ENCODE data around the gene TMEM221. TPM values are rescaled to one million over a fixed set of nuclear protein-coding genes. Genes with fewer than 3 reads are reported as not detected.

The TMEM221 gene
- total RNA-seq, 4 donors from 2014 or later, result 0.42 to 1.3 (median 0.61) TPM; not detected in 1

DNA sequence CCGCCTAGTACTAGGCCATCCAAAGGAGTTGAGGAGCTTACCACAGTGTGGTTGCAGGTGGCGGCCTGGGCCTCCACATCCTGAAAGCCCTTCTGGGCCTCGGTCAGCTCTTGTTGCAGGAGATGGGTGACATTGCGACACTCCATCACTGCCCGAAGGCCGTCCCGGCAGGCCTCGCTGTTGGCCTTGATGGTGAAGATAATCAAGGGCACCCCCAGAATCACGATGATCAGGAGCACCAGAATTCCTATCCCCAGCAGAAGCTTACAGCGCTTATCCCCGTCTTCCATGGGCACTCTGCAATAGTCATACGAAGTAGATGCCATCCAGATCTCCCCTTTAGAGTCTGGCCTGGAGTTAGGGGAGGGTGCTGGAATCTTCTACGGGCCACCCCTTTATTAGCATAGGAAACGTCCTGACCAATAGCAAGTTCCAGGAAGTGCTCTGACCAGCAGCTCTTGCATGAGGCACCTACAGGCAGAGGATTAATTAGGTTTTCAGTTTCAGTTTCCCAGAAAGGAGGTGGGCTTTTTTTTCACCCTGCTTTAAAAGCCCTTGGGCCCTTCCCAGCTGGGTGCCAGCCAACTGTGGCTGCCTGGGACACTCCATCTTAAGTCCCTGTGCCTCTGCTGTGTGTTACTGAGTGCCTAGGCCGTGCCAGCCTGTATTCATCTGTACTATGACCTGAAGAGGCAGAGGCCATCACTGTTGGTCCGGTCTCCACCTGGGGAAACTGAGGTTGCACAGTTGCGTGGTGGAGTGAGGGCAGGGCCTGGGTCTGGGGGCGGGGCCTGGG is 43.0 kb downstream of the TMEM221 start, which contains the start of gene BST2:
TSS of gene BST2 (minus strand) at position 381 of the 796 bp plus-strand sequence. CDS start at position 326, 55 bp downstream.
- DNase-seq (ENCODE audit: low spot score in 2 of 2), result no peak
- WGBS, 2 donors, result 74 to 75% methylated on average over 18 of the region's 18 CpGs
- intact Hi-C loops (cut with DNase I; ENCODE audit: low total_unique reads), result no loop called here
- H3K4me3 ChIP-seq (ENCODE audit: low read depth, poor library complexity, severe bottlenecking), result no peak within 1 kb of the TSS
- TF ChIP-seq POLR2A (IDR thresholded peaks at IDR 0.05), result no peak
- TF ChIP-seq, protein P1, sequence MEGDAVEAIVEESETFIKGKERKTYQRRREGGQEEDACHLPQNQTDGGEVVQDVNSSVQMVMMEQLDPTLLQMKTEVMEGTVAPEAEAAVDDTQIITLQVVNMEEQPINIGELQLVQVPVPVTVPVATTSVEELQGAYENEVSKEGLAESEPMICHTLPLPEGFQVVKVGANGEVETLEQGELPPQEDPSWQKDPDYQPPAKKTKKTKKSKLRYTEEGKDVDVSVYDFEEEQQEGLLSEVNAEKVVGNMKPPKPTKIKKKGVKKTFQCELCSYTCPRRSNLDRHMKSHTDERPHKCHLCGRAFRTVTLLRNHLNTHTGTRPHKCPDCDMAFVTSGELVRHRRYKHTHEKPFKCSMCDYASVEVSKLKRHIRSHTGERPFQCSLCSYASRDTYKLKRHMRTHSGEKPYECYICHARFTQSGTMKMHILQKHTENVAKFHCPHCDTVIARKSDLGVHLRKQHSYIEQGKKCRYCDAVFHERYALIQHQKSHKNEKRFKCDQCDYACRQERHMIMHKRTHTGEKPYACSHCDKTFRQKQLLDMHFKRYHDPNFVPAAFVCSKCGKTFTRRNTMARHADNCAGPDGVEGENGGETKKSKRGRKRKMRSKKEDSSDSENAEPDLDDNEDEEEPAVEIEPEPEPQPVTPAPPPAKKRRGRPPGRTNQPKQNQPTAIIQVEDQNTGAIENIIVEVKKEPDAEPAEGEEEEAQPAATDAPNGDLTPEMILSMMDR (IDR thresholded peaks at IDR 0.05), result no peak

DNA sequence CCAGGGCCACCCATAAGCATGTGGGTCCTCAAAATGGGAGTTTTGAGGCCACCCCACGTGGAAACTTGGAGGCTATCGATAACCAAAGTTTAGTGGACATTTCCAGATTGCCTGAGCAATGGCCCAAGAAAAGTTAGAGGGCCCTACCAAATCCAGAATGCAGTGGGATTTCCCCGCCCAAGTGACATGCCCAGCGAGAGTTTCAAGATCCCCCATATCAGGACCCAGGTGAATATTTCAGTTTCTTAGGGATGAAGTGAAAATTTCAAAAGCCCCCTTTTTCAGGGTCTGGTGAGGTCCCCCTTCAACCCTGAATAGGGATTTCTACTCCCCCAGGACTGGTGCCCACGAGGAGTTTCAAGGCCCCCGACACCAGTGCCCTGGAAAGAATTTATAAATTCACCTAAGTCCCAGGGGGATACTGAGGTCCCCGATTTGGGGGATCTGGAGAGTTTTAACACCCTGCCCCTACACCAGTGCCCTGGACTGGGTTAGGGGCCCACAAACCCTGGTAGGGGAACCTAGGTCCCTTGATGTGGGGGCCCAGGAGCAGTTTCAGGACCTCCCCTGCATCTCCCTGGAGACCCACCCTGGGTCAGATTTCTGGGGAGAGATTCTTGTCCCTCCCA is 43.7 kb downstream of the TMEM221 start:
- WGBS, 2 donors, result 75 to 85% methylated on average over 7 of the region's 7 CpGs
- no peak for TF ChIP-seq POLR2A (IDR thresholded peaks at IDR 0.05)
- TF ChIP-seq, protein P1 (IDR thresholded peaks at IDR 0.05), result no peak
- DNase-seq (ENCODE audit: low spot score in 2 of 2), result no peak

DNA sequence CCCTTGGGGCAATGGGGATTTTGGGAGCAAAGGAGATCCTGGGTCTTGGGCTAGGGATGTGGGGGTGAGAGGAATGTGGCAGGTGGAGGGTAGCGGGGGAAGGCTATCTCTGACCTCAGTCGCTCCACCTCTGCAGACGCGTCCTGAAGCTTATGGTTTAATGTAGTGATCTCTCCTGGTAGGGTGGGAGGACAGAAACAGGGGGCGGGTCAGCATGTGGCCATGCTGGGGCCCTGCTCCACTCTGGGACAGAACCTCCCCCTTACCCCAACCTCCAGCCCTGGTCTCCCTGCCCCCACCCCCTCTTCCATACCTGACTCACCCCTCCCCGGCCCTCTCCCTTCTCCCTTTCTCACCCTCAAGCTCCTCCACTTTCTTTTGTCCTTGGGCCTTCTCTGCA is 44.5 kb downstream of the TMEM221 start:
- no peak for DNase-seq (ENCODE audit: low spot score in 2 of 2)
- 86 to 93% methylated on average over 6 of the region's 6 CpGs for WGBS, 2 donors
- no peak overlapping the region for H3K4me3 ChIP-seq (ENCODE audit: low read depth, poor library complexity, severe bottlenecking)
- intact Hi-C loops (cut with DNase I; ENCODE audit: low total_unique reads), result no loop called here
- TF ChIP-seq POLR2A (IDR thresholded peaks at IDR 0.05), result no peak
- TF ChIP-seq, protein P1 (IDR thresholded peaks at IDR 0.05), result no peak

More for the DNA sequence above, 43.7 kb downstream of the TMEM221 start:
- no peak overlapping the region for H3K4me3 ChIP-seq (ENCODE audit: low read depth, poor library complexity, severe bottlenecking)
- intact Hi-C loops (cut with DNase I; ENCODE audit: low total_unique reads), result no loop called here

DNA sequence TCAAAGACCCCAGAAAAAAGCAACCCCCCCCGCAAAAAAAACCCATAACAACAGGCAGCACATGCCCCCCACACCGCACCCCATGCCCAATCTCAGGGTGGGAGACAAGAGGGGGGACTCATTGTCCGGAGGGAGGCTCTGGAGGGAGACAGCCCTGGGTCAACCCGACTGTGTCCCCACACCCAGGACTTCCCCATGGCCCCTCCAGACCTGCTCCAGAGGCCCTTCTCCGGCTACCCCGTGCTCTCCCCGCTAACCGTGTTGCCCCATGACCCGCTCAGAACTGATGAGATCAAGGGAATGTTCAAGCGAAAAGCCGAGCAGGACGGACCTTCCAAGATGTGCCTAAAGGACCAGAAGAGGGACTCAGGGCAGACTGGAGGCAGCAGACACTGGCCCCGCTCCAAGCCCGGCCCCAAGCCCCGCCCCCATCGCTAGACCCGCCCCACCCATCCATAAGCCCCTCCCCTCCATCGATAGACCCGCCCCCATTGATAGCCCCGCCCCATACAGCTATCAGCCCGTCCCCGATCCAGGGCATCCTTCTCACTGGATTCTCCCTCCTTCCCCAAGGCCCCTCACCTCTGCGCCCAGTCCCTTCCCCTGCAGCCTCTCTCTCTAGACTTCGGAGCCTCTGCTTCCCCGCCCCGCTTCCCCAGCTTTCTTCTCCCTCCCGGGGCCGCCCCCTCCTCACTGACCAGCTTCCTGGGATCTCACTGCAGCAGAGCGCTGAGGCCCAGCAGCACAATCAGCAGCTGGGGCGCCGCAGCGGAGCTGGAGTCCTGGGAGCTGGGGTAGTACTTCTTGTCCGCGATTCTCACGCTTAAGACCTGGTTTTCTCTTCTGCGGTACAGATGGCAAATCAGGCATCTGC is 45.2 kb downstream of the TMEM221 start:
- WGBS, 2 donors, result 46 to 51% methylated on average over 32 to 33 of the region's 36 CpGs
- no peak overlapping the region for H3K4me3 ChIP-seq (ENCODE audit: low read depth, poor library complexity, severe bottlenecking)
- TF ChIP-seq, protein P1 (IDR thresholded peaks at IDR 0.05), result no peak
- no peak for TF ChIP-seq POLR2A (IDR thresholded peaks at IDR 0.05)
- intact Hi-C loops (cut with DNase I; ENCODE audit: low total_unique reads), result no loop called here
- DNase-seq (ENCODE audit: low spot score in 2 of 2), result no peak

DNA sequence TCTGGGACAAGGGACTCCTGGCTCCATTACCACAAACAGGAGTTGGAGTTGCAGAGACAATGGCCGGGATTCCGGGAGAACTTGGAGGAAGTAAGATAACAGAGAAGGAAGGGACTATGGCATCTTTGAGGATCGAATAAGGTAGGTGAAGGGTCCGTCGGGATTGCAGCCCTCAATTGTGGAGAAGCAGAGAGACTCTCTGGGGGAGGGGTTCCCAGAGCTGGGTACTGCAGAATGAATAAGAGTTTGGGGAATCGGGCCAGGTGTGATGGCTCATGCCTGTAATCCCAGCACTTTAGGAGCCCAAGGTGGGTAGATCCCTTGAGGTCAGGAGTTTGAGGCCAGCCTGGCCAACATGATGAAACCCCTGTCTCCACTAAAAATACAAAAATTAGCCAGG is 46.8 kb downstream of the TMEM221 start:
- intact Hi-C loops (cut with DNase I; ENCODE audit: low total_unique reads), result no loop called here
- TF ChIP-seq POLR2A (IDR thresholded peaks at IDR 0.05), result no peak
- TF ChIP-seq, protein P1 (IDR thresholded peaks at IDR 0.05), result no peak
- no peak overlapping the region for H3K4me3 ChIP-seq (ENCODE audit: low read depth, poor library complexity, severe bottlenecking)
- 72 to 87% methylated on average over 6 of the region's 6 CpGs for WGBS, 2 donors
- no peak for DNase-seq (ENCODE audit: low spot score in 2 of 2)

Measured in lower leg skin (tissue), 4 donors.